ENCODE results near the gene RFTN1. TPM values are rescaled to one million over a fixed set of nuclear protein-coding genes. Genes with fewer than 3 reads are reported as not detected.

The RFTN1 gene
- total and polyA plus RNA-seq, 9 donors: 25.2 to 63.1 (median 46.4) TPM

GRCh38 chr3:16510620-16511319, 2.7 kb downstream of the RFTN1 start:
- no peak overlapping the region for H3K27ac ChIP-seq
- WGBS, 3 donors: 95 to 99% (median 95%) methylated on average over 3 of the region's 3 CpGs
- no peak overlapping the region for H3K4me3 ChIP-seq
- no peak for DNase-seq
- H3K9me3 ChIP-seq: no peaks in the 10 kb centered on the region
- peaks cover 12% of the 10 kb centered on the region for H3K4me1 ChIP-seq (ENCODE audit: insufficient read depth)
- no peaks in the 10 kb centered on the region for H3K36me3 ChIP-seq
- no peaks in the 10 kb centered on the region for H3K27me3 ChIP-seq
- intact Hi-C loops (cut with DNase I): loop anchor here in 3 of 4 donors (10.0 kb wide), 5 partner anchors 56 to 216 kb away; no protein-coding TSS in a partner anchor
- TF ChIP-seq CTCF (IDR thresholded peaks at IDR 0.05) (no peak), POLR2A (IDR thresholded peaks at IDR 0.05) (no peak), EP300 (IDR thresholded peaks at IDR 0.05) (no peak)

- 77 to 89% (median 87%) methylated on average over 10 of the region's 10 CpGs for WGBS, 3 donors
- Histone ChIP-seq H3K27me3 (no peaks in the 10 kb centered on the region), H3K4me1 (ENCODE audit: insufficient read depth) (peaks cover 12% of the 10 kb centered on the region), H3K4me3 (no peak overlapping the region), H3K9me3 (no peaks in the 10 kb centered on the region), H3K27ac (no peak overlapping the region), H3K36me3 (no peaks in the 10 kb centered on the region)
- no peak for TF ChIP-seq CTCF (IDR thresholded peaks at IDR 0.05)
- no peak for TF ChIP-seq EP300 (IDR thresholded peaks at IDR 0.05)
- TF ChIP-seq POLR2A (IDR thresholded peaks at IDR 0.05): no peak
- no peak for DNase-seq
- intact Hi-C loops (cut with DNase I): loop anchor here in 3 of 4 donors (10.0 kb wide), 5 partner anchors 55 to 215 kb away; no protein-coding TSS in a partner anchor
These were observed 3.5 kb downstream of the RFTN1 start for GRCh38 chr3:16509721-16510619.

- H3K4me1 ChIP-seq (ENCODE audit: insufficient read depth): peaks cover 13% of the 10 kb centered on the region
- H3K36me3 ChIP-seq: no peaks in the 10 kb centered on the region
- DNase-seq: no peak
- H3K27me3 ChIP-seq: no peaks in the 10 kb centered on the region
- no peak for TF ChIP-seq EP300 (IDR thresholded peaks at IDR 0.05)
- no peak for TF ChIP-seq POLR2A (IDR thresholded peaks at IDR 0.05)
- TF ChIP-seq CTCF (IDR thresholded peaks at IDR 0.05): no peak
- no peak overlapping the region for H3K4me3 ChIP-seq
- no peaks in the 10 kb centered on the region for H3K9me3 ChIP-seq
- intact Hi-C loops (cut with DNase I): no loop called here
- WGBS, 3 donors: 51 to 71% (median 68%) methylated on average over 6 of the region's 6 CpGs
- H3K27ac ChIP-seq: no peak overlapping the region
These were observed 4.9 kb downstream of the RFTN1 start for GRCh38 chr3:16508591-16508995.

- intact Hi-C loops (cut with DNase I): no loop called here
- 73 to 78% (median 78%) methylated on average over 4 of the region's 4 CpGs for WGBS, 3 donors
- H3K9me3 ChIP-seq: no peaks in the 10 kb centered on the region
- no peak for DNase-seq
- no peak overlapping the region for H3K27ac ChIP-seq
- H3K4me1 ChIP-seq (ENCODE audit: insufficient read depth): peaks cover 13% of the 10 kb centered on the region
- no peaks in the 10 kb centered on the region for H3K27me3 ChIP-seq
- no peak overlapping the region for H3K4me3 ChIP-seq
- no peaks in the 10 kb centered on the region for H3K36me3 ChIP-seq
- no peak for TF ChIP-seq EP300 (IDR thresholded peaks at IDR 0.05)
- TF ChIP-seq POLR2A (IDR thresholded peaks at IDR 0.05): no peak
- TF ChIP-seq CTCF (IDR thresholded peaks at IDR 0.05): no peak
These were observed 5.3 kb downstream of the RFTN1 start for GRCh38 chr3:16508243-16508578.

Measured in ovary (tissue), 9 donors.